ENCODE results near the gene NPW. TPM values are rescaled to one million over a fixed set of nuclear protein-coding genes. Genes with fewer than 3 reads are reported as not detected.

Gene NPW
- total RNA-seq, 1 donor = 1.3 TPM

GRCh38 chr16:2057438-2057837 lies 37.9 kb downstream of the NPW start:
- H3K4me3 ChIP-seq (ENCODE audit: low read depth, low read length) = no peak overlapping the region
- TF ChIP-seq CTCF (IDR thresholded peaks at IDR 0.05; ENCODE audit: insufficient read depth, low read depth, low read length) = no peak
- no peak for DNase-seq (ENCODE audit: low read depth)

- DNase-seq (ENCODE audit: low read depth) = no peak
- no peak for TF ChIP-seq CTCF (IDR thresholded peaks at IDR 0.05; ENCODE audit: insufficient read depth, low read depth, low read length)
- no peak overlapping the region for H3K4me3 ChIP-seq (ENCODE audit: low read depth, low read length)
Measured at GRCh38 chr16:2058420-2058819, 38.8 kb downstream of the NPW start.

- no peak for DNase-seq (ENCODE audit: low read depth)
- TF ChIP-seq CTCF (IDR thresholded peaks at IDR 0.05; ENCODE audit: insufficient read depth, low read depth, low read length) = no peak
- no peak overlapping the region for H3K4me3 ChIP-seq (ENCODE audit: low read depth, low read length)
Measured at GRCh38 chr16:2058872-2059271, 39.3 kb downstream of the NPW start.

- H3K4me3 ChIP-seq (ENCODE audit: low read depth, low read length) = no peak overlapping the region
- no peak for DNase-seq (ENCODE audit: low read depth)
- no peak for TF ChIP-seq CTCF (IDR thresholded peaks at IDR 0.05; ENCODE audit: insufficient read depth, low read depth, low read length)
Measured at GRCh38 chr16:2060346-2060745, 40.8 kb downstream of the NPW start.

- no peak for DNase-seq (ENCODE audit: low read depth)
- TF ChIP-seq CTCF (IDR thresholded peaks at IDR 0.05; ENCODE audit: insufficient read depth, low read depth, low read length) = no peak
Measured at GRCh38 chr16:2061023-2061422, 41.4 kb downstream of the NPW start.

GRCh38 chr16:2061526-2061925 lies 41.9 kb downstream of the NPW start:
- DNase-seq (ENCODE audit: low read depth) = no peak
- no peak overlapping the region for H3K4me3 ChIP-seq (ENCODE audit: low read depth, low read length)
- TF ChIP-seq CTCF (IDR thresholded peaks at IDR 0.05; ENCODE audit: insufficient read depth, low read depth, low read length) = no peak

More at GRCh38 chr16:2061023-2061422, 41.4 kb downstream of the NPW start:
- H3K4me3 ChIP-seq (ENCODE audit: low read depth, low read length) = no peak overlapping the region

GRCh38 chr16:2062801-2063200 lies 43.2 kb downstream of the NPW start:
- DNase-seq (ENCODE audit: low read depth) = no peak
- TF ChIP-seq CTCF (IDR thresholded peaks at IDR 0.05; ENCODE audit: insufficient read depth, low read depth, low read length) = no peak
- H3K4me3 ChIP-seq (ENCODE audit: low read depth, low read length) = no peak overlapping the region

Measured in fibroblast of villous mesenchyme (primary cell).